Spleen (tissue), 11 donors: ENCODE results near the gene ROCK1. TPM values are rescaled to one million over a fixed set of nuclear protein-coding genes. Genes with fewer than 3 reads are reported as not detected.
A peak's percentile ranks its signal among the peaks of the same experiment; 100 is the strongest.

Experiments
- DNase-seq: peaks from one replicate; pipeline ENCODE4 v3.0.0-alpha.2; 2020
- H3K27ac ChIP-seq, 8 donors: fragments of 200-600 bp; sonication (generic) in 7 of 8; 1 replicate in 4 of 8; 2 replicates in 4 of 8; pipeline versions ENCODE4 v1.5.0 to v1.8.0; 2016 to 2021; ENCODE audit warnings: inconsistent platforms in 4 of 8, mild to moderate bottlenecking in 4 of 8, moderate library complexity in 1 of 8
- H3K27me3 ChIP-seq, 7 donors: fragments of 200-600 bp; sonication (generic) in 6 of 7; replicated peaks in 1 of 7; 1 replicate in 4 of 7; 2 replicates in 3 of 7; pipeline versions ENCODE4 v1.5.0 to v1.8.0; 2016 to 2021; ENCODE audit warnings: inconsistent platforms in 3 of 7, mild to moderate bottlenecking in 1 of 7
- H3K36me3 ChIP-seq, 6 donors: fragments of 200-600 bp; sonication (generic) in 5 of 6; 1 replicate in 4 of 6; 2 replicates in 2 of 6; pipeline versions ENCODE4 v1.5.0 to v1.8.0; 2016 to 2021; ENCODE audit warnings: inconsistent platforms in 2 of 6
- H3K4me1 ChIP-seq, 6 donors: fragments of 200-600 bp; sonication (generic) in 5 of 6; 1 replicate in 3 of 6; 2 replicates in 3 of 6; pipeline versions ENCODE4 v1.5.0 to v1.8.0; 2016 to 2021; ENCODE audit warnings: inconsistent platforms in 3 of 6
- H3K4me3 ChIP-seq, 8 donors: fragments of 200-600 bp; sonication (generic) in 7 of 8; 1 replicate in 4 of 8; 2 replicates in 4 of 8; pipeline versions ENCODE4 v1.5.0 to v1.8.0; 2016 to 2021; ENCODE audit warnings: inconsistent platforms in 4 of 8, mild to moderate bottlenecking in 4 of 8, moderate library complexity in 2 of 8
- H3K9me3 ChIP-seq, 8 donors: fragments of 200-600 bp; sonication (generic) in 7 of 8; 1 replicate in 4 of 8; 2 replicates in 4 of 8; pipeline versions ENCODE4 v1.5.0 to v1.8.0; 2016 to 2021; ENCODE audit warnings: inconsistent platforms in 4 of 8
- CTCF ChIP-seq, 11 experiments: fragments of 200-600 bp in 7 of 11; fragments of 450-650 bp in 4 of 11; sonication (generic) in 4 of 11; IDR thresholded peaks in 8 of 11; conservative IDR thresholded peaks in 3 of 11; 1 replicate in 7 of 11; 2 replicates in 4 of 11; pipeline versions ENCODE4 v1.4.0 to v1.8.0; 2016 to 2021; ENCODE audit warnings: antibody characterized with exemption in 11 of 11, inconsistent platforms in 4 of 11, mild to moderate bottlenecking in 1 of 11
- POLR2A ChIP-seq, 3 donors: fragments of 450-650 bp; IDR thresholded peaks; one replicate each; pipeline ENCODE4 v1.5.1; 2017; ENCODE audit warnings: antibody characterized with exemption in 3 of 3, mild to moderate bottlenecking in 1 of 3
- POLR2AphosphoS5 ChIP-seq, 3 donors: sonication (generic); formaldehyde crosslinking; IDR thresholded peaks; one replicate each; pipeline ENCODE4 v1.5.1; 2017; ENCODE audit warnings: antibody characterized with exemption in 3 of 3
- WGBS, 5 donors: extraction: QIAGEN DNeasy Blood & Tissue Kit in 3 of 5; methylation state at CpG; one replicate each; pipeline versions ENCODE4 v1.1.5 to v1.1.7; 2013 to 2018; 5-methylcytosine and 5-hydroxymethylcytosine counted together
- intact Hi-C: fragments of 100-400 bp; cut with DNase I; formaldehyde crosslinking; loops from one replicate; pipeline ENCODE4 v1.15.0; 2023; ENCODE audit warnings: low total_unique reads
- polyA plus RNA-seq, 3 donors: library from polyadenylated mRNA; stranded (reverse); fragments of 200-250 nt; gene quantifications; one replicate each; pipeline ENCODE4 v1.2.1, GENCODE V29; 2013
- total RNA-seq, 7 donors: library from RNA; depleted of rRNA in 3 of 7; stranded (reverse); fragments of >200 nt in 3 of 7; fragmentation: NEBNext Ultra II Directional in 4 of 7; extraction: Animal tissue kit (Norgen Biotek cat#: 25700) in 4 of 7; gene quantifications; one replicate each; pipeline versions ENCODE4 v1.1.0 to v1.2.1, GENCODE V29; 2016 to 2021
- donor health status: healthy with polysubstance abuse.
- donor health status: DM: no; HTN: no; CAD: no; lungs with moderate emphysema.
- donor health status: DM: no; HTN: no; CAD: no.
- donor health status: Bipolar disorder and iron deficiency.
- donor health status: healthy.
- donor health status: DM: no; HTN: no; CAD: no.
- donor health status: DM: yes; HTN: yes; CAD: no.

The ROCK1 gene
- total and polyA plus RNA-seq, 10 donors, result 8.9 to 111 (median 77.3) TPM

- no peaks in the 10 kb centered on the region for H3K27me3 ChIP-seq
- H3K4me3 ChIP-seq, result peak overlapping the region; percentile 85 to 97 (median 92)
- DNase-seq, result peak; percentile 95
- peaks cover 34 to 58% (median 48%) of the 10 kb centered on the region in 6 donors for H3K4me1 ChIP-seq
- no peaks in the 10 kb centered on the region for H3K9me3 ChIP-seq
- intact Hi-C loops, result no loop called here
- WGBS, 5 donors, result 0 to 1% (median 0%) methylated on average over 28 to 47 of the region's 47 CpGs
- TF ChIP-seq POLR2A (IDR thresholded peaks at IDR 0.05), result no peak
- peak; percentile 74 to 79 (median 74) for TF ChIP-seq POLR2AphosphoS5 (IDR thresholded peaks at IDR 0.05)
- no peaks in the 10 kb centered on the region for H3K36me3 ChIP-seq
- peak overlapping the region; percentile 96 to 100 (median 99) for H3K27ac ChIP-seq
These were observed 784 bp downstream of the ROCK1 start for GRCh38 chr18:21110713-21111345.

- TF ChIP-seq CTCF (IDR thresholded peaks at IDR 0.05 in 8 of 11, conservative IDR thresholded peaks at IDR 0.05 in 3 of 11) (no peak), POLR2A (IDR thresholded peaks at IDR 0.05) (no peak), POLR2AphosphoS5 (IDR thresholded peaks at IDR 0.05) (no peak)
- intact Hi-C loops, result loop anchor here (10.0 kb wide), 1 partner anchor 135 kb away; no protein-coding TSS in a partner anchor
- H3K27ac ChIP-seq, result peak overlapping the region in 7 of 8 donors; percentile 96 to 100 (median 99)
These were observed 1.5 kb downstream of the ROCK1 start for GRCh38 chr18:21109936-21110712.

GRCh38 chr18:21105936-21106335 lies 5.7 kb downstream of the ROCK1 start:
- H3K36me3 ChIP-seq, result no peaks in the 10 kb centered on the region
- peak overlapping the region in 1 of 8 donors; percentile 11 for H3K4me3 ChIP-seq
- TF ChIP-seq CTCF (IDR thresholded peaks at IDR 0.05 in 8 of 11, conservative IDR thresholded peaks at IDR 0.05 in 3 of 11) (no peak), POLR2A (IDR thresholded peaks at IDR 0.05) (no peak), POLR2AphosphoS5 (IDR thresholded peaks at IDR 0.05) (no peak)
- intact Hi-C loops, result loop anchor here (10.0 kb wide), 1 partner anchor 131 kb away; no protein-coding TSS in a partner anchor
- H3K27ac ChIP-seq, result no peak overlapping the region
- H3K9me3 ChIP-seq, result no peaks in the 10 kb centered on the region
- peaks cover 43 to 95% (median 84%) of the 10 kb centered on the region in 6 donors for H3K4me1 ChIP-seq
- WGBS, 5 donors, result 54 to 71% (median 63%) methylated on average over 3 of the region's 3 CpGs
- DNase-seq, result no peak
- H3K27me3 ChIP-seq, result no peaks in the 10 kb centered on the region

More at GRCh38 chr18:21109936-21110712, 1.5 kb downstream of the ROCK1 start:
- 0 to 1% (median 1%) methylated on average over 8 of the region's 8 CpGs for WGBS, 5 donors
- Histone ChIP-seq H3K4me1 (peaks cover 34 to 65% (median 55%) of the 10 kb centered on the region in 6 donors), H3K36me3 (no peaks in the 10 kb centered on the region), H3K27me3 (no peaks in the 10 kb centered on the region), H3K4me3 (peak overlapping the region; percentile 85 to 97 (median 92)), H3K9me3 (no peaks in the 10 kb centered on the region)
- no peak for DNase-seq

GRCh38 chr18:21101172-21101571 lies 10.4 kb downstream of the ROCK1 start:
- no peaks in the 10 kb centered on the region for H3K36me3 ChIP-seq
- H3K27ac ChIP-seq, result peak overlapping the region in 2 of 8 donors; percentile 8 to 28
- WGBS, 5 donors, result 64 to 73% (median 67%) methylated on average over 2 of the region's 2 CpGs
- DNase-seq, result no peak
- peaks cover 35 to 100% (median 89%) of the 10 kb centered on the region in 6 donors for H3K4me1 ChIP-seq
- no peak for TF ChIP-seq POLR2A (IDR thresholded peaks at IDR 0.05)
- TF ChIP-seq POLR2AphosphoS5 (IDR thresholded peaks at IDR 0.05), result no peak
- no peak for TF ChIP-seq CTCF (IDR thresholded peaks at IDR 0.05 in 8 of 11, conservative IDR thresholded peaks at IDR 0.05 in 3 of 11)
- intact Hi-C loops, result loop anchor here (10.0 kb wide), 1 partner anchor 126 kb away; no protein-coding TSS in a partner anchor
- no peaks in the 10 kb centered on the region for H3K27me3 ChIP-seq
- H3K9me3 ChIP-seq, result no peaks in the 10 kb centered on the region
- no peak overlapping the region for H3K4me3 ChIP-seq
